ENCODE measurements around the gene MCF2L.

DNA sequence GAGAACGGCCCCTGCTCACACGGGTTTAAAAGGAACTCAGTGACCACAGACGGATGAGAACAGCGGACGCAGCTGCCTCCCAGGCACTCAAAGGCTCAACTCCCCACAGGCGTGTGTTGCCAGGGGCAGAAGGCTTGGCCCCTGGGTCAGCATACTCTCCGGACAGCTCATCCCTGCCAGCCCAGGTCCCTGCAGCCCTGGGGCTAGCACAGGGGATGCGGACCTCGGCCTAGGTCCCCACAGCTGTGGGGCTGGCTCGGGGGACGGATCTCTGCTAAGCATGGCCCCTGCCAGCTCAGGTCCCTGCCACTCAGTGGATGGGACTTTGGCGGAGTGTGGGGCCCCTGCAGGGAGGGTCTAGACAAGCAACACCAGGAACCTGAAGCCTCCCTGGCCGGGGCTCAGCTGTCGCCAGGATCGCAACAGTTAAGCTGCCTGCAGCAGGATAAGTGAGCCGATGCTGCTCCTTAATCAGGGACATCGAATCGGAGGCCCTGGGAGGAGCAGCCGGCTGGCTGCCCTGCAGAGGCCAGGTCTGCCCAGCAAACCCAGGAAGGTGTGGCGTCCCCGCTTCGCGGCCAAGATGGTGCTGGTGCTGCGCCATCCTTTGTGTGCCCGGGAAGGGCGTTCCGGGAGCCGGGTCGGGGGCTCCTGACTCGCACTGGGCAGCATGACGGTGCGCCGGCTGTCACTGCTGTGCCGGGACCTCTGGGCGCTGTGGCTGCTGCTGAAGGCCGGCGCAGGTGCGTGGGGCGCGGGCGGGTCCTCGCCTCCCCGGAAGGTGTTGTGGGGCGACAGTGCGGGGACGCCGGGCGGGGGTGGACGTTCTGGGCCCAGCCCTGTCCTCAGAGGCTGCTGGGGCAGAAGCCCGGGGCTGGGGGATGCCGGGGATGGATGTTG lies 32.5 kb downstream of the MCF2L start:
- TF ChIP-seq, protein P1, sequence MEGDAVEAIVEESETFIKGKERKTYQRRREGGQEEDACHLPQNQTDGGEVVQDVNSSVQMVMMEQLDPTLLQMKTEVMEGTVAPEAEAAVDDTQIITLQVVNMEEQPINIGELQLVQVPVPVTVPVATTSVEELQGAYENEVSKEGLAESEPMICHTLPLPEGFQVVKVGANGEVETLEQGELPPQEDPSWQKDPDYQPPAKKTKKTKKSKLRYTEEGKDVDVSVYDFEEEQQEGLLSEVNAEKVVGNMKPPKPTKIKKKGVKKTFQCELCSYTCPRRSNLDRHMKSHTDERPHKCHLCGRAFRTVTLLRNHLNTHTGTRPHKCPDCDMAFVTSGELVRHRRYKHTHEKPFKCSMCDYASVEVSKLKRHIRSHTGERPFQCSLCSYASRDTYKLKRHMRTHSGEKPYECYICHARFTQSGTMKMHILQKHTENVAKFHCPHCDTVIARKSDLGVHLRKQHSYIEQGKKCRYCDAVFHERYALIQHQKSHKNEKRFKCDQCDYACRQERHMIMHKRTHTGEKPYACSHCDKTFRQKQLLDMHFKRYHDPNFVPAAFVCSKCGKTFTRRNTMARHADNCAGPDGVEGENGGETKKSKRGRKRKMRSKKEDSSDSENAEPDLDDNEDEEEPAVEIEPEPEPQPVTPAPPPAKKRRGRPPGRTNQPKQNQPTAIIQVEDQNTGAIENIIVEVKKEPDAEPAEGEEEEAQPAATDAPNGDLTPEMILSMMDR (conservative IDR thresholded peaks at IDR 0.05; ENCODE audit: low read length) = no peak
- no peak for TF ChIP-seq EZH2phosphoT487 (IDR thresholded peaks at IDR 0.05; ENCODE audit: borderline replicate concordance, low read depth, low read length)

All from OCI-LY7 (cell line).